Measurements from ENCODE around the gene DTWD1.
"Not testable (repeated sequence)": the region's sequence is repeated elsewhere in the genome, so short reads cannot be mapped to it uniquely, and the experiment has no call there.

Gene DTWD1, protein sequence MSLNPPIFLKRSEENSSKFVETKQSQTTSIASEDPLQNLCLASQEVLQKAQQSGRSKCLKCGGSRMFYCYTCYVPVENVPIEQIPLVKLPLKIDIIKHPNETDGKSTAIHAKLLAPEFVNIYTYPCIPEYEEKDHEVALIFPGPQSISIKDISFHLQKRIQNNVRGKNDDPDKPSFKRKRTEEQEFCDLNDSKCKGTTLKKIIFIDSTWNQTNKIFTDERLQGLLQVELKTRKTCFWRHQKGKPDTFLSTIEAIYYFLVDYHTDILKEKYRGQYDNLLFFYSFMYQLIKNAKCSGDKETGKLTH

DNA sequence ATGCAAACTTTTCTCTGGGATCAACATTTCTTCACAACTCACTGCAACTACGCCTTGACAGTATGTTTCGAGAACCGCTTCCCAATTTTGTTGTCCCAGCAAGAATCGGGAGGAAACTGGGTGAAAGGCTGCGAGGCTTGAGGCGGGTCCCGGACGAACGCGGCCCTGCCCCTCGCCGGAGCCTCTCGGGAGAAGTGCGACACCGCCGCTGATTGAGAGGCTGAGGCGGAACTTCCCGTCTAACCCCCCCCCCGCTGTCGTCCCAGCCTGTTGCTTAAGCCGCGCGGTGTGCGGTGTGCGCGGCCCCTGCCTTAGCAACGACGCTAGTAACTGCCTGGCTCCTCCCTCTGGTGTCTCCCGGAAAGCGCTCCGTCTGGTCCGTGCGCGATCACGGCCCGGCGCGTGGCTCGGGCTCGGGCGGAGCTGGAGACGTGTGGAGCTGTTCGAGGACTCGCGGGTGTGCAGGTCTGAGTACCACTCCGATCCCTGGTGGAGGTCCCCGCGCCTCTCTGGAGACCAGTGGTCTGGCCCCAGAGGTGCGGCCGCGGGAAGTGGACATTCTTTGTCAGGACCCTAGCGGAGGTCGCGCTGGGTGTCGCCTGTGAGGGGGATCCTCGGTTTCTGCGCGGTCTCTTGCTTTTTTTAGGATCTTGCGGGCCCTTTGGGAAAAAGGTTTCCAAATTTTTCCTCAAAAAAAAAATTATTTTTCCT is at the start of gene DTWD1, which contains the start of gene FAM227B:
Gene DTWD1, plus strand, starts transcription at position 391 of the 711 bp plus-strand sequence. CDS start 4,120 bp downstream, outside the sequence.
Gene FAM227B, minus strand, starts transcription at position 161 of the 711 bp plus-strand sequence. CDS start 5,647 bp downstream, outside the sequence.
- DNase-seq (ENCODE audit: low spot score) = peak; percentile 96

DNA sequence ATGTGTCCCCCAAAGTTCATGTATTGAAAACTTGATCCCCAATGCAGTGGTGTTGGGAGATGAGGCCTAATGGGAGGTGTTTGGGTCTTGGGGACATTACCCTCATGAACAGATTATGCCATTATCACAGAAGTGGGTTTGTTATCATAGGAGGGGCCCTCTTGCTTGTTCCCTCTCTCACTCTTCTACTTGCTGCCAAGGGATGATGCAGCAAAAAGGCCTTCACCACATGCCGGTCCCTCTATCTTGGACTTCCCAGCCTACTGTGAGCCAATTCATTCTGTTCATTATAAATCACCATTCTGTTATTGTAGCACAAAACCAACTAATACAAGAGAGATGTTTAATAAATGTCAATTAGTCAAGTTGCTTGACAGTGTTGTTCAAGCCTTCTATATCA is 47.4 kb upstream of the DTWD1 start:
- no peak for DNase-seq (ENCODE audit: low spot score)

DNA sequence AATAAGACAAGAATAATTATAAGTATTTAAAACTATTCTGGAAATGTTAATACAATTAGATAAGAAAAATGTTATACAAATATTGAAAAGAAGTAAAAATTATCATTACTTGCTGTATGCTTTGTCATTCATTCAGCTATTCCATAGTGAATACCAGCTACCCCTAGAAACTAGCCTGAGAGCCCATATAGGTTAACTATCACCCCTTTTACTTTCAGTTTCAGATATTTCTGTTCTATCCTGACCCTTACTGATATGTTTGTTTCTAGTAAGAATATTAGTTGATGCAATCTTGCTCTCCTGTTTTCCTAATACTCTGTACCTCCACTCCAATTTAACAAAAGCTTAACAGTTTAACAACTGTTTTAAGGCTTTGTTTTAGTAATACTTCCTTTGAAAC is 31.8 kb upstream of the DTWD1 start:
- DNase-seq (ENCODE audit: low spot score) = no peak

DNA sequence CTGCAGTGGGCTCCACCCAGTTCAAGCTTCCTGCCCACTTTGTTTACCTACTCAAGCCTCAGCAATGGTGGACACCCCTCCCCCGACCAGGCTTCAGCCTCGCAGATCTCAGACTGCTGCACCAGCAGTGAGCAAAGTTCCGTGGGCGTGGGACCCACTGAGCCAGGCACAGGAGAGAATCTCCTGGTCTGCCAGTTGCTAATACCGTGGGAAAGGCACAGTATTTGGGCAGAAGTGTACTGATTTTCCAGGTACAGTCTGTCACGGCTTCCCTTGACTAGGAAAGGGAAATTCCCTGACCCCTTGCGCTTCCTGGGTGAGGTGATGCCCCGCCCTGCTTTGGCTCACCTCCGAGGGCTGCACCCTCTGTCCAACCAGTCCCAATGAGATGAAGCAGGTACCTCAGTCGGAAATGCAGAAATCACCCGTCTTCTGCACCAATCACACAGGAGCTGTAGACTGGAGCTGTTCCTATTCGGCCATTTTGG is 28.0 kb upstream of the DTWD1 start:
- DNase-seq (ENCODE audit: low spot score) = not testable (repeated sequence)

DNA sequence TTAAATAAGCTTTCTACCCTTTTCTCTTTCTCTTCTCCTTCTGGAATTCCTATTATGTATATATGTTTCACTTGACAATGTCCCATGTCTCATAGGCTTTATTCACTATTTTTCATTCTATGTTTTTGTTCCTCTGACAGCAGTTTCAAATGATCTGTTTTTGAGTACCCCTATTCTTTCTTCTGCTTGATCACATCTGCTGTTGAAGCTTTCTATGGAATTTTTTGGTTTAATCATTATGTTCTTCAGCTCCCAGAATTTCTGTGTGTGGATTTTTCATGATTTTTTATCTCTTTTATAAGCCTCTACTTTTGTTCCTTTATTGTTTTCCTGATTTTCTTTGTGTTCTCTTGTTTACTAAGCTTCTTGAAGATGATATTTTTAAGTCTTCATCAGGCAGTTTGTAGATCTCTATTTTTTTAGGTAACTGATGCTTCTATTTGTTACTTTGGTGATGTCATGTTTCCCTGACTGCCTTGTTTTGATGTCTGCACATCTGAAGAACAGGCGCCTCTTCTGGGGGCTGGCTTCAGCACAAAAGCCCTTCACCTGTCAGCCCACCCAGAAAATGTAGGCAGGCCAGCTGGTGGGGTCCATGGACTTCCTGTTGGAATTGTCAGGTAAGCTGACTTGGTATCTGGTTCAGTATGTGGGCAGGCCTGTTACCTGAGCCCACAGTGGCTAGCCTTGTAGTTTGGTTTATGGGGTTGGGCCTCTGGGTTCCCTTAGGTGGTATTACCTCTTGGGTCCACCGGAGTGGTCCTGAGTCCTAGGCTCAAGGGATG is 16.0 kb upstream of the DTWD1 start:
- no peak for DNase-seq (ENCODE audit: low spot score)

DNA sequence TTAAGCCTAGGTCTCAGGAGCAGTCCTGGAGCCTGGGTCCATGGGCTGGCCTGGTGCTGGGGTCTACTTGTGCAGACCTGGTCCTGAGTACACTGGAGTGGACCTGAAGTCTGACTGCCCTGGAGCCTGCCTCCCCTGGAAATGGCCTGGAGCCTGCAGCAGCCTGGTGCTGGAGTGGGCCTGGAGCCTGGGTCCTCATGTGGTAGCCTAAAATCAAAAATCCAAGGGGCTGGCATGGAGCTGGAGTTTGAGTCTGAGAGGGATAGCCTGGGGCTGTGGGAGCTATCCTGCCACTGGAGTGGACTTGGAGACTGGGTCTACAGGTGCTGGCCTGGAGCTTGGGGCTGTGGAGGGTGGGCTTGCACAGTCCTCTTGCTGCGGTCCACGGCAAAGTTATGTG is 15.3 kb upstream of the DTWD1 start:
- DNase-seq (ENCODE audit: low spot score) = no peak

DNA sequence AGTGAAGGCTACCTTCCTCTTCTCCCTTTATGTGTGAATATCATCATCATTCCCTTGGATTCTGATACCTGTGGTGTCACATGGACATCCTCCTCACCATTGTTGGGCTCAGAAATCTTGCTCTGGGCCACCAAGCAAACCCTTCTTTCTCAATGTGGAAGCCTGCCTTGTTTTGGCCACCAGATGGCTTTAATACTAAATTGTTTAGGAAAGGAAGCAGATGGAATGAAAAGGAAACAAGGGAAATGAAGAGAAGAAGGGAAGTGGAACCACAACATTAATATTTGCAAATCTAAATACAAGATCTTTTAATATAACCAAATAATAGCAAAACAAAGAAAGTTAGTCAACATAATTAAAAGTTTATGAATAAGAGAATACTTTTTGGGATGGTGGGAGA is 14.3 kb upstream of the DTWD1 start:
- DNase-seq (ENCODE audit: low spot score) = no peak

DNA sequence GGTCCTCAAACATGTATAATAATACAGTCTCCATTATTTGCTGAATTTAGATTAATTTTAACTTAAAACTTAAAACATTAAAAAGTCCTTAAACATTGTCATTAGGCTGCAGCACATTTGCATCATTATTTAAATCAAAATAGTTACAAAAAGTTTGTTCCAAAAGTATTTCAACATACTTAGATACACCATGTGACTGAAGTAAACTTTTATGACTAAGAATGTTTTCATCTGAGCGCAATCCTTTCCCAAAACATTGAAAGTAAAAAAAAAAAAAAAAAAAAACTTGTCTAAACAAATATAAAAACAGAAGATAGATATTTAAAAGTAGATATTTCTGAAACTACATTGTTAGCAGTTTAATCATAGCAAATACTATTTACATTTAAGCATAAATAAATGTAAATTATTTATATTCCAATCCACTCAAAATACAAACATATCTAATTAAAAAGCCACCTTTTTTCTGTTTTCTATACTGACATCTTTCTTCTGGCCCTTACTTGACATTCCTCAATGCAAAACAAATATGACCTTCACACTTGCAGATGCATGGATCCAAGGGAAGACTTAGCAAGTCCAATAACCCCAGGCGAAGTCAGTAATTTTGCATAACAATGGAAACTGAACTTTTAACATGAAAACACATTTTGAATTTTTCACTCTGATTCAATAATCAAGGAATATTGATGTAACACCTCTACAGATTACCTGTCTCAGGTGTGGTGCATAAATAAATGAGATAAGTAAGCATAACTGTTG is 10.5 kb upstream of the DTWD1 start:
- no peak for DNase-seq (ENCODE audit: low spot score)

DNA sequence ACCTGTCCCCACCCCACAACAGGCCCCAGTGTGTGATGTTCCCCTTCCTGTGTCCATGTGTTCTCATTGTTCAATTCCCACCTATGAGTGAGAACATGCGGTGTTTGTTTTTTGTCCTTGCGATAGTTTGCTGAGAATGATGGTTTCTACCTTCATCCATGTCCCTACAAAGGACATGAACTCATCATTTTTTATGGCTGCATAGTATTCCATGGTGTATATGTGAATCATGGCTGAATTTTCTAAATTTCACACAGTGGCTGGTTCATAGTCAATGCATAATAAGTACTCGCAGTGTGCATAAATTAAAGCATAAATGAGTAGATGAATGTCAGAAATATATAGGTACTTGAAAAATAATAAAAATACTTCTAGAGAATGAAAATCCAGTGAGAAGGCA is 8.6 kb upstream of the DTWD1 start:
- not testable (repeated sequence) for DNase-seq (ENCODE audit: low spot score)

DNA sequence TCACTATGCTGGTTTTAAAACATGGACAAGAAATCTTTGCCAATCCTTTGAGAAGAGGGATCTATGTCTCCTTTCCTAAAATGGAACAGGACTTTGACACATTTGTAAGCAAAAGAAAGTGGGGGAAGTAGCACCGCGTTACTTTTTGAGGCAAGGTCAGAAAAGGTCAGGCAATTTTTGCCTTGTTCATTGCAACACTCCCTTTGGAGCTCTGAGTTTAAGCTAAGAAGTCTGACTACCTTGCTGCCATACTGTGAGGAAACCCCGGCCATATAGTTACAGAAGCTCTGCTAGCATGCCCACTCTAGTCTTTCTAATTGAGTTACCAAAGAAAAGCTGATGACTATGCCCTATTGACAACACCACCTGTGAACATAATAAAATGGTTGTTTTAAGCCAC is 1.6 kb upstream of the DTWD1 start:
- no peak for DNase-seq (ENCODE audit: low spot score)

DNA sequence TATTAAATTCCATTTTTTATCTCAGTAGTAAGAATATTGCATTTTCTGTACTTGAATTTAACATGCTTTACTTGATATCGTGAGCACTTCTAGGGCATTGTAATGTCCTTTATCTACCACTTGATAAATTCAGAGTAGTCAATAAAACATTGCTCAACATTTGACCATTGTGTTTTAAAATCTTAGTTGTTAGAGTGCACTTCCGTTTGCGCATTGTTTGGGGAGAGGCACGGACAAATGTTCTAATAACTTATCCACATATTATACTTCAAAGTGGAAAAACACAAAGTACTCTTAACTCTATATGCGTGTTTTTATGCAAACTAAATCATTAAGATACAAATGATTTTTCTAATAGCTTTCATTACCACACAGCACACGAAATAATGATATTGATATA is 649 bp upstream of the DTWD1 start:
- DNase-seq (ENCODE audit: low spot score) = no peak

DNA sequence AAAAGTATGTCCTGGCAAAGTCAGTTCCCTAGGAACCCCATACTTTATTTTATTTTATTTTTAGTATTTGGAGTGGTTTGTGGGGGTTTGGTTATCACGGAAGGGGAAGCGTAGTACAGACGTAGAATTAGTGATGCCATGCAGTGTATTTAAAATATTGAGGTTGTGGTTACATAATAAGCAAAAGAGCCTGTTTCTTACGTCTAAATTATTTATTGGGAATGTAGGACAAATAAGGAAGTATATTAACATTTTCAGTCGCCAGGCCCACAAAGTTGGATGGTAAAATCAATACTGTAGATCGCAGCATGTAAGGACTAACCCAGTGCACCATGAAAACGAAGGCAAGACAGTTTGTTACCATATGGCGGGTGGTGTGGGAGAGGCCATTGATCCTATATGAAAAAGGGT is 558 bp downstream of the DTWD1 start:
- DNase-seq (ENCODE audit: low spot score) = no peak

DNA sequence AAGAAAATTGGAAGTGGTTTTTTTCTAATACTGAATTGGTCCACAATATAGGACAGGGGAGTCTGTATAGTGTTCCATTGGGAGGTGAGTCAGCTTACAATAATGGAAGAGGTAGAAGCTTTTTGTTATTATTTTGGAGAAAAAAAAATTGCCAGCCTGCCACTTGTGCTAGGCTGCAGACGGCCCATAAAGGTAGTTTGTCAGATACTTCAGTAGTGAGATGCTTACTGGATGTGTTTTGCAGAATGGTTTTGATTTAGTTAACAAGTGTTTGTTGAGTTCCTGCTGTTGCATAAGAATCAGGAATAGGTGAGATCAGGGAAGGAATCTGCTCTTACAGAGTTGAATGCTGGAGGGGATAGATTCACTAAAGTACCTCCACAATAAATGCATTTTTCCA is 1.0 kb downstream of the DTWD1 start:
- no peak for DNase-seq (ENCODE audit: low spot score)

DNA sequence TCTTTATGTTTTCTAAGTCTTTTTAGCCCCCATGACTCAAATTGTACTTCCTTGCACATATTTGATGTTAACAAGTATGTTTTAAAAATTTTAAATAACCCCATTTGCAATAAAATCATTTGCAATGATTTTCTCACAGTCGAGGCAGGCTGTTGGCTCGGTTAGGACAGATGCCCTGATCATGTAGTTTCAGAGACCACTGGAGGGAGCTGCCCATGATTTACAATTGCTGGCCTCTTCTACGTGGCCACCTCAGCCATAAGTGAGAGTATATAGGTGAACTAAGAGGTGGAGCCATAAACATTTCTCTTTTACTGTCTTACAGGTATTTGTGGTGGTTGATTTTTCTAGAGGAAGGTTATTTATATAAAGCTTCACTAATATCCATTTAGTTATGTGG is 1.7 kb downstream of the DTWD1 start:
- no peak for DNase-seq (ENCODE audit: low spot score)

DNA sequence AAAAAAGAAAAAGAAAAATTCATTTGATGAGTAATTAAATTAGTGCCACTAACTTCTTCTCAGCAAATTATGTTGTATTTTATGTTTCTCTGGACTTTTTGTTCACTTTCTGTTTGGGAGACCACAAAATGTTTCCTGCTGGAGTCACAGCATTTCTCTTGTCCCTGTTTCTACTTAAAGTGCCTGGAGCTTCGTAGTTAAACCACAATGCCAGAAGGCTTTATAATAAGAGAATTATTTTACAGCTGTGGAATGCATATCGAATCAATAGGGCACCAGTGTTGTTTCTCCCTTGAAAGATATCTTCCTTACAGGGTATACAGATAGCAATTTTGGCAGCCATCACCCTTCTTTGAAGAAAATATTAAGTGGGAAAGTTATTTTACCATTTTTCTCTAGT is 3.2 kb downstream of the DTWD1 start:
- no peak for DNase-seq (ENCODE audit: low spot score)

DNA sequence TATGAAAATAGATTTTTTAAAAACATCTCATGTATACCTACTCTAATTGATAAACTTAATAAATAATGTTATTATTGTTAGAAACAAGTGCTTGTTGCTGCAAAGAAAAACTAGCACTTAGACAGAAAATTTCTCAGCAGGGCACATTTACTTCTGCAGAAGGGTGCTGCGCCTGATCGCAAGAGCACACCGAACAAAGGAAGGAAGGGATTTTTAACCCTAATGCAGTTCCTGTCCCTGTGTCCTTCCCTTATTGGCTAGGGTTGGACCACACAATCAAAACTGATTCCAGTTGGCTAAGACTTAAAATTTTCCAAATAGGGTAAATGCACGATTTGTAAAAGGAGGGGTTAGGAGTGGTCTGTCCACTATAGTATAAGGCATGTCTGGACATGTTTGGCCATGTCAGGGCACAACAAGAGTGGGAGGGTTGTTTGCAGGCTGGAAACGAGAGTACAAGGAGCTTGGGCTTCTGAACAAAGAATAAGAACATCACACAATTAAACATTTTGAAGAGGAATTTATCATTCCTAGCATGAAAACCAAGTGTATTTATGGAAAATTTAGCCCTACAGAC is 4.7 kb downstream of the DTWD1 start:
- DNase-seq (ENCODE audit: low spot score) = no peak

DNA sequence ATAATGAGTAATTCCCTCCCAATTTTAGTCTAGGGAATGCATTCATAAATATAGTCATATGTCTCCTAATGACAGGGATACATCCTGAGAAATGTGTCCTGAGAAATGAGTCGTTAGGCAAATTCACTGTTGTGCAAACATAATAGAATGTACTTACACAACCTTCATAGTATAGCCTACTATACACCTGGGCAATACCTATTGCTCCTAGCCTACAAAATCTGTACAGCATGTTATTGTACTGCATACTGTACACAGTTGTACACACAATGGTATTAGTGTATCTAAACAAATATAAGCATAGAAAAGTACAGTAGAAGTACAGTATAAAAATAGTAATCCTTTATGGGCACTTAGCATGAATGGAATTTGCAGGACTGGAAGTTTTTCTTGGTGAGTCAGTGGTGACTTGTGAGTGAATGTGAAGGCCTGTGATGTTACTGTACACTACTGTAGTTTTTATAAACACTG is 6.6 kb downstream of the DTWD1 start:
- no peak for DNase-seq (ENCODE audit: low spot score)

DNA sequence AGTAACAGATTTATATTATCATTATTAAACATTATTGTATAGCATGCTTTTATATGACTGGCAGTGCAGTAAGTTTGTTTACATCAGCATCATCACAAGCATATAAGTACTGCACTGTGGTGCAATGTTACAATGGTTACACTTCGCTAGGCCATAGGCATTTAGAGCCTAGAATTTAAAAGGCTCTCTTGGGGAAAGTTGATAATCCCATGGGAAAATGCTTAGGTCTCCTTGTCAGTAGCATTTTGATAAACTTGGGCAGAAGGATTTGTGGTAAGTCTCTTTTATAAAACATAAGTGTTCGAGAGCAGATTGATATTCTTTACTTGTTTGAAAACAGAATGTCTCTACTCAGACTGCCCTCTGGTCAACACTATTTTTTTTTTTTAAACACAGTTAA is 7.5 kb downstream of the DTWD1 start:
- DNase-seq (ENCODE audit: low spot score) = no peak

DNA sequence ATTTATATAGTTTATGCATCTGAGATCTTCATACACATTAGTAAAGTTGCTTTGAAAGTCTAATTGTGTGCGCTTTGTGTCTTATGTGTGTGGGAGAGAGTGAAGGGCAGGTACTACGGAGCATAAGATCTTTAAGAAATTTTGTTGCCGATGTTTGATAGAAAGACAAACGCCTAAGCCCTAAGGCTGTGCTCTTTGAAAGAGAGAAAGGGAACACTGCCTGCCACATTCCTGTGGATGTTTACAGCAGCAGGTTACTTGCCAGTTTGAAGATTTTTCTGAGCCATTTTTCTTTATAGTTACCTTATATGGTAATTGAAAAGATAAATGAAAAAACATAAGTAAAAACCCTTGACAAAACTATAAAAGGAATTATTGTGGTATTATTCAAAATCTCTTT is 17.0 kb downstream of the DTWD1 start:
- DNase-seq (ENCODE audit: low spot score) = no peak

DNA sequence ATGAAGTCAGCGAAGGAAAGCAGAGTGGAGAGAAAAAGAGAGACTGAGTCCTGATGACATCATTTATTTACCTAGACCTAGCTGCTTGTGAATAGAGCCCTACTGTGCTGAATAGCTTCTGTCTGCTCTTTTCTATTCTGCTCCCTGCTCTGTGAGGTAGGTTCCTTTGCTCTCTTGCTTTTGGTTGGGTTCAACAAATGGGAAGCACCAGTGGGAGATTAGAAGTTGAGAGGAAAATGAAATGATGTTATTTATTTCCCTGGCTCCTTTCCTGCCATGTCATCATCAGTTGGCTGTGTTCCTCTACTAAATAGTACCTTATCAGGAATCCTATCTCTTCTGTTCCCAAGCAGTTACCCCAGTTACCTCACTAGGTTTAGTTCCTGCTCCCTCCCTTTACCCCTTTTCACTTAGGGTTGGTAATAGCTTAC is 23.5 kb downstream of the DTWD1 start:
- DNase-seq (ENCODE audit: low spot score) = no peak

DNA sequence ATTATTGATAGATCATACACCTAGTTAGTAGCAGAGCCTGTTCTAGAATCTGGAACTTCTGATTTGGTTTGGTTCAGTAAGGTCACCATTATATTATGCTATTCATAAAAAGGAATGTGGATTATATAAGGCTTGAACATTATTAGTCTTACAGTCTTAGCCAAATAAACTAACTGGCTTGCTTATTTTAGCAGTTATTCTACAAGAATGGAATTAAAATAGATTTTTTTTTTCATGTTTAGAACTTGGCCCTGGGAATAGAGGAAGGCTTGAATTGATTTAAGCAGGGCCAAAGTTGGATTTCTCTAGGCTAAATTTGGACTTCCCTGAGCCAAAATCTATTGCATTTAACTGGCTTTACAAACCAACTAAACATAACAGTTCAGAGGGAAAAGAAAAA is 24.4 kb downstream of the DTWD1 start:
- no peak for DNase-seq (ENCODE audit: low spot score)
